Right kidney (tissue), 1 donor: ENCODE measurements around the gene C2CD4C.
"Not testable (repeated sequence)": the region's sequence is repeated elsewhere in the genome, so short reads cannot be mapped to it uniquely, and the experiment has no call there.

Source experiments
- DNase-seq: peaks from one replicate; pipeline ENCODE4 v3.0.0-alpha.2; 2016

Gene C2CD4C

DNA sequence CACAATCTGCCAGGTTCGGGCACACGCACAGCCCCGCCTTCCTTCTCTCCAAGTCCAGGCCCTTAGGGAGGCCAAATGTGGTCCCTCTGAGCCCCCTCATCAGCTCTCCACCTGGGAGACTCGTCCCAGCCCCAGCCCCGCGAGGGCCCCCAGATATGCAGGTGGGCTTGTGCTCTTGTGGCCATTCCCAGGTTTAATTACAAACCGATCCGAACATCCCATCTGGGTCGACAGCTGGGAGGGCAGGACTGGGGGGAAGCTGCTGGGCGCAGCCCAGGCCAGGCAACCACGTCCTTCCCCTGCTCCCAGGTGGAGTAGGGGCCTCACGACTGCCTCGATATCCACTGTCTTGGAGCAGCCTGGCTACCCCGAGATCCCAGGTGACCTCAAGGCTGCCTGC is 7.5 kb upstream of the C2CD4C start:
- no peak for DNase-seq

DNA sequence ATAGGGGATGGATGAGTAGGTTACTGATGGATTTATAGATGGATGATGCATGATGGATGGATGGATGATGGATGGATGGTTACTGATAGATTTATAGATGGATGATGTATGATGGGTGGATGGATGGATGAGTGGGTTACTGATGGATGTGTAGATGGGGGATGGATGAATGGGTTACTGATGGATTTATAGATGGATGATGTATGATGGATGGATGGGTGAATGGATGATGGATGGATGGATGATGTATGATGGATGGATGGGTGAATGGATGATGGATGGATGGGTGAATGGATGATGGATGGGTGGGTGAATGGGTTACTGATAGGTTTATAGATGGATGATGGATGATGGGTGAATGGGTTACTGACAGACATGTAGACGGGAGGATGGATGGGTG is 6.3 kb upstream of the C2CD4C start:
- no peak for DNase-seq

DNA sequence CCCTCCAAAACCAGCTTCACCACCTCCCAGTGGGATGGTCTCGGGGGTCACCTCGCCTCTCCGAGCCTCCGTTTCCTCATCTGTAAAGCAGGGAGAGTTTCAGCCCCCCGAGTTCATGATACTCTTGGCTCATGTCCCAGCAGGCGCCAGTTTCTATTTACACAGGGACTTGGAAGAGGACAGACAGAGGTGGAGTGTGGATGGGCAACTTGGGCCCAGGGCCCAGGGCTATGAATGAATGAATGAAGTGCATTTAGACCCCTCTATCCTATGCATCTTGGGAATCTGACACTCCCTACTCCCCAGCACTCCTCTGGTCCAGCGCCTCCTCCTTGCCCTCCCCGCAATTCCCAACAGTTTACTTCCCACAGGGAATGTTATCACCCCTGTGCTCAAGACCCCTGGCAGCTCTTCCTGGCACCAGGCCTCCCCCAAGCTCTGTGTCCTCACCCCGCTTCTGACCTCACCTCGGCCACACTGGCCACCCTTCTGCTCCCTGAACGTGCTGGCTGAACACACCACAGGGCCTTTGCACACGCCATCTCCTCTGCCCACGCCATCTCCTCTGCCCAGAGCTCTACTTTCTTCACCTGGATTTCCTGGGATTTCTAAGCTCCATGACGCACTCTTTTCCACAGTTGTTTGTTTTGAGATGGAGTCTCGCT is 4.9 kb upstream of the C2CD4C start:
- no peak for DNase-seq

DNA sequence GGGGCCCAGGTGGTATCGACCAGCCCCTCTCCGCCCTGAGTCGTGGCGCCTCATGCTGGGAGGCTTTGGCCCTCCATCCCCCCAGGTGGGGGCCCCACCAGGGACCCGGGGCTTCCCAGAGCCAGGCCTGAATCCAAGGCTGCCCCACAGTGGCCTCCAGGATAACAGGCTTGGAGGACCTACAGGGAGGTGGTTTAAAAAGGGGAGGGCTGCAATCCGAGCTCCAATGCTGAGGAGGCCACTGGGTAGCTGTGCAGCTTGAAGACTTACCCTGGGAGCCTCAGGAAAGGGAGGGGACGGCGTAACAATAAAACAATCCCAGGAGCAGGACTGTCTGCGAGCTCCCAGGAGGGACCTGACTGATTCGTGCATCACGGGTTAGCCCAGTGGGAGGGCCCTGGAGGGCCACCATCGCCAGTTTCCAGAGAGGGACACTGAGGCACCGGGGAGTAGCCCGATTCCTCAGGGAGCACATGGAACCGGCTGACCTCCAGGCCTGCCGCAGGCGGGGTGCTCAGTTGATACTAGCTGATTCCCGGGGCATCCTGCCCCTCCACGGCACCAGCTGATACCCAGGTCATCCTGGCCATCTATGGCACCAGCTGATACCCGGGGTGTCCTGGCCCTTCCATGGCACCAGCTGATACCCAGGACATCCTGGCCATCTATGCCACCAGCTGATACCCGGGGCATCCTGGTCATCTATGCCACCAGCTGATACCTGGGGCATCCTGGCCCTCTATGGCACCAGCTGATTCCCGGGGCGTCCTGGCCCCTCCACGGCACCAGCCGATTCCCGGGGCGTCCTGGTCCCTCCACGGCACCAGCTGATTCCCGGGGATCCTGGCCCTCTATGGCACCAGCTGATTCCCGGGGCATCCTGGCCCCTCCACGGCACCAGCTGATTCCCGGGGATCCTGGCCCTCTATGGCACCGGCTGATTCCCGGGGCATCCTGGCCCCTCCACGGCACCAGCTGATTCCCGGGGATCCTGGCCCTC is 3.7 kb upstream of the C2CD4C start:
- DNase-seq: no peak

DNA sequence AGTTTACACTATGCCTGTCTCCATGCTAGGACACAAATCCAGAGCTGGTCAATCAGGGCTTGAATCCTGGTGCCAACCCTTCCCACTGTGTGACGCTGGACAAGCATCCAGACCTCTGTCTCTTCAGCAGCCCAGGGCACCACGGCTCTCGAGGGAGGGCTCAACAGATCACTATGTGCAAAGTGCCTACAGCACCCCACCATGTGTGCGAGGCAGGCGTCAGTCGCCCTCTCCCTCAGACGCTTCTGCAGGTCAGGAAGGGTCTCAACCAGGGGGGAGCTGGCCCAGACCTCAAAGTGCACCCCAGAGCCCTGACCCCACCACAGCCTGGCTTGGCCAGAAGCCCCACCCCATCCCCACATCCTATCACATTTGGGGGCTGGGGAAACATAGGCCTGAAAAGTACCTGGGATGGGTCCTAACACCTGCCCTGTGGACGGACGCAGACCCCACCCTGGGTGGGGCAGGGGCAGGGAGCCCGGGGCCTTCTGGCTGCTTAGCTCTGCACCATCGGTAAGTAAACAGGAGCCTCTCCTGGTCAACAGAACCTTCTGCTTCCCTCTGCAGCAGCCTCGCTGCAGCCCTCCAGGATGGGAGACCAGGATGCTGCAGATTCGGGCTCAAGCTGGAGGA is 2.9 kb upstream of the C2CD4C start:
- DNase-seq: peak; percentile 14

DNA sequence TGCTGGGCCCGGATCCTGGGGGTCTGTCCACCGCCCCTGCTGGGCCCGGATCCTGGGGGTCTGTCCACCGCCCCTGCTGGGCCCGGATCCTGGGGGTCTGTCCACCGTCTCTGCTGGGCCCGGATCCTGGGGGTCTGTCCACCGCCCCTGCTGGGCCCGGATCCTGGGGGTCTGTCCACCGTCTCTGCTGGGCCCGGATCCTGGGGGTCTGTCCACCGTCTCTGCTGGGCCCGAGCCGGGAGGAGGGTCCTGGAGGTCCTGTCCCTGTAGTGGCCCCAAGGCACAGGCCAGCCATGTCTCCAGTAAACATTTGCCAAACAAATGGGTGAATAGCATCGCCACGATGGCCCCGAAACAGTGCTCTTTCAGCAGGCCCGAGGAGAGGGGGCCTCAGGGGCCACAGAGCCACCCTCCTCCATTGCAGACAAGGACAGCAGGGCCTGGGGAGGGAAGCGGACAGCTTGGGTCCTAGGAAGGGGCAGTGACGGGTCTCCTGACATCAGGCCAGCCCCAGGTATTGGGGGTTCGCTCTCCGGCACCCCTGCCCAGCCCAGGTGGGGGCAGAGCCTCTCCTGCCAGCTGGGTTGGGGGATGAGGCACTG is 2.3 kb upstream of the C2CD4C start:
- DNase-seq: not testable (repeated sequence)

DNA sequence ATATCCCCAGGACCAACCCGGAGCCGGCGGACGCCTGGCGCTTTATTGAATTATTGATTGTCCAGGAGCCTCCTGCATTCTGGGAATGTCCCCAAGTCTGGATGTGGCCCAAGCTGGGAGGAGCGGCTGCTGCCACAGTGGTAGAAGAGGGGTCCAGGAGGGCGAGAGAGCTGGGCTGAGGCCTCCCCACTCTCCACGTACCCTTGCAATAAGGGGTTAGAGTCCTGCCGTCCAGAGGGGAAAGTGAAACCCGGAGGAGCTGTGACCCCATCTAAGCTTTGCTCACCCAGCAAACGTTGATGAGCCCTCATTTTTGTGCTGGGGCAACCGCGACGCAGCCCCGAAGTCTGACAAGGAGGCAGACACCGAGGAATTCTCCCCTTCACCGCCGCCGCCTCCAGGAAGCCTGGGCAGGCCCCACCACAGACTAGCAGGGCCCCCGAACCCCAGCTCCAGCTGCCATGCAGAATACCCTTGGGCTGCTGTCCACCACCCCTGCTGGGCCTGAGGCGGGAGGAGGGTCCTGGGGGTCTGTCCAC is 1.4 kb upstream of the C2CD4C start:
- no peak for DNase-seq

DNA sequence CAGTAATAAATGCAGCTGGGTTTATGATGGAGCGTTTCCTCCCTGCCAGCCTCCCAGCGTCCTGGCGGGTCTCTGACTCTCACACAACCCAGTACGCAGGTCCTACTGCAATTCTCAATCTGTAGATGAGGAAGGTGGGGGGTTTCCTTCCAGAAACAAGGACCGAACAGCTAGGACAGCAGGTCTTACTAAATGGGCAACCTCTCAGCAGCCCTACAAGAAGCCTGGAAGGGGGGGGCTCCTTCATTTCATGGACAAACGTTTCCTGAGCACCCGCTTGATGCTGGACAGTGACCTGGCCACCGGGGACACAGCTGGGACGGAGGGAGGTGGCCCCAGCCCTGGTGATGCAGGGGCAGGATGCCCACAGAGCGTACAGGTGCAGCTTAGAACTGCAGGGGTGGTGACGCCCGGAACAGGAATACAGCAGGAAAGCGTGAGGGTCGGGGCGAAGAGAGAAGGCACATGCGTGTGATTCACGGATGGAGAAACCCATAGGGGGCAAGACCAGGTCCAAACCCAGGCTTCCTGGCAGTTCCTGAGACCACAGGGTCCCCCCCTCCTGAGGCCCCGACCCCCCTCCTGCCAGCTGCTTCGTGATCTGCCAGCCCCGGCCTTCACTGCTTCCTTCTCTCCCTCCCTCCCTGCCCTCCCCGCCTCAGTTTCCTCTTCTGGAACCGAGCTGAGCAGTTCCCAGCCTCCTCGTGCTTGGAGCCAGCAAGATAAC is 732 bp upstream of the C2CD4C start:
- DNase-seq: peak; percentile 66

DNA sequence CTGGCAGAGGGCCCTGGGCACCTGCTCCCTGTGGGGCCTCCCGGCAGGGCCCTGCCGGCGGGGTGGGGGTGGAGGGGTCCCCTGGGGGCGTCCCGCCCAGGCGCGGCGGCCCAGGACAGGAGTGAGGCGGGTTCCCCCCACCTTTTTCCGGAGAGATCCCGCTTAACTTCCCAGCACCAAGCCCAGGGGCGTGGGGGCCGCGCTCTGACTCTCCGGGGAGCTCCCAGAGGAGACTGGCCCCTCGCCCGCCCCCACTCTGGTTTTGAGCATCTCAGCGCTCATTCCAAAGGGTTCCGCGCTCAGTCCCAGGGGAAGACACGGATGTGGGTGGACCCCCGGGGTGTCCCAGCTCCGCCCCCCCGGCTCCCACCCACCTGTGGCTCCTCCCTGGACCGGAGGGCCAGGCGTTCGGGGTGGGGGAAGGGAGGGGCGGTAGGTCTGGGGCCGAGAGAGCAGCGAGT is 476 bp downstream of the C2CD4C start:
- DNase-seq: peak; percentile 37

DNA sequence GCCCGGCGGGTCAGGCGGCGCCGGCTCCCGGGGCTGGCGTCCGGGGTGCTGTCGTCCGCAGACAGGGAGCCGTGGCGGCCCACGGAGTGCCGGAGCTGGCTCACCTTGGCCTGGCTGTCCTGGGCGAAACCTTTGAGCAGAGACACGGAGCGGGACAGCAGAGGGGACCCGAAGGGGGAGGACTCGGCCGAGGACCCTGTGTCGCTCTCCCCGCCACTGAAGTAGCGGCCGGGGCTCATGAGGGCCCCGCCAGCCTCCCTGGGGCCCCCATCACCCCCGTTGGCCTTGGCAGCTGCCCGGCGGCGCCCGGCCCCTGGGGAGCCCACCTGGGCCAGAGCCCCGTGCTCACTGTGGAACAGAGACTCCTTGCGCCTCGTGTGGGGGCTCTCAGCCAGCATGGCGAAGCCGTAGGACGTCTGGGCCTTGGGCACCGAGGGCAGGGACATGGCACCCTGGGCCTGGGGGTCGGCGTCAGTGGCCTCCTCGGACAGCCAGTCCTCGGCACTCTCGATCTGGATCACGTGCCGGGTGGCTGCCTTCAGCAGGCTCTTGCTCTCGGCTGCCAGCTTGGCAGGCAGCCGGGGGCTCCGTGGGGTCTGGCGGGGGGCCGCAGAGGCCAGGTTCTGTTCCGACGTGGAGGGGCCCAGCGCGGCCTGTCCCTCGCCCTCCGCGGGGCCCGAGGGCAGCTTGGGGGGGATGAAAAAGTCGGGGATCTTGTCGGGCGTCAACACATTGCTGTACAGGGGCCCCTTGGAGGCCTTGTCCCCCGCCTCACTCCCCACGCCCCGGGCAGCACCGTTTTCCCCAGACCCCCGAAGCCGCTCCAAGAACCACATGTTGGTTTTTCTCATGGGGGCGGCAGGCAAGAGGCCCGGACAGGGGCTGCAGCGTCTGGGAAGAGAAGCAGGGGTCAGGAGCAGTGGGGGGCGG is 1.2 kb downstream of the C2CD4C start:
- no peak for DNase-seq

DNA sequence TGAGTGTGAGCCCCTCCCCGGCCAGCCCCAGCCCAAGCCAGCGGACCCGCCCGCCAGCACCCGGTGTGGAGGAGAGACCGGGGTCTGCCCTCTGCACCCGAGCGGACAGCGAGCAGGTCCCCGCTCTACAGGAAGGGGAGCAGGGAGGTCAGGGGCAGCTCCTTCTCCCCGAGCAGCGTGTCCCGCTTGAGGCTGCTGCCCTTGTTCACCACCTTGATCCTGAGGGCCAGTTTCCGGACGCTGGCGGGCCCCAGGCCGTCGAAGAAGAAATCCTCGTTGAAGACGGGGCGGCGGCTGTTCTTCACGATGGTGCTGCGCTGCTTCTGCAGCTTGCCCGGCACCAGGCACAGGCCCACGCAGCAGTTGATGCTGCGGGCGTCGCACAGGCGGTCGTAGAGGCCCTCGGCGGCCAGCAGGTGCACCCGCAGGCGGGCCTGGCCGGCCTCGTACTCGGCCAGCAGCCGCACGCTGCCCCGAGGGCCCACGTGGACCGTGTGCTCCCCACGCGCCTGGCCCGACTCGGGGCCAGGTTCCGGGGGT is 1.9 kb downstream of the C2CD4C start:
- peak; percentile 37 for DNase-seq

DNA sequence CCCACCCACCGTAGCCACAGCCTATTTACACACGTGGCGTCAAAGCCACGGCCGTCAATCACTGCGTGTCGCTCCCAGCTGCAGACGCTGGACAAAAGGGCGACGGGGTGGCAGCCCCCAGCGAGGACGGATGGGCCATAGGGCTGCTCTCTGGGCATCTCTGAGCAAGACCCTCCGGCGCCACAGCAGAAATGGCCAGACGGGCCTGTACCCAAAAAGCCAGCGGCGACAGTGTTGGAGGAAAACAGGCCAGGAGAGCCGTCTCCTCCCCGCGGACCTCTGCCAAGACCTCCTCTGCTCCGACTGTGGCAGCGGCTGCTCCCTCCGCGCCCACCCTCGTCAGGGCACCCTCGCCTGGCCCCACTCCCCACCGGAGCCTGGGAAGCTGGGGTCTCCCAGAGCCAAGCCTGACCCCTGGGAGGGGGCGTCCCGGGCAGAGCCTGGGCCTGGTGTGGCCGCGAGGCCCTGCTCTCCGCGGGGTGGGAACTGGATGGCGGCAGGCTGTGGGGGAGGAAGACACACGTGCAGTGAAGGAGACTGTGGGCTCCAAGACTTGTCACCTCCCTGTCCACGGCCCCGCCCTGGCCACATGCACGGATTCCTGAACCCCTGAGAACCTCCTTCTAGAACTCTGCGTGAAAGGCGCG is 2.7 kb downstream of the C2CD4C start:
- DNase-seq: peak; percentile 58

DNA sequence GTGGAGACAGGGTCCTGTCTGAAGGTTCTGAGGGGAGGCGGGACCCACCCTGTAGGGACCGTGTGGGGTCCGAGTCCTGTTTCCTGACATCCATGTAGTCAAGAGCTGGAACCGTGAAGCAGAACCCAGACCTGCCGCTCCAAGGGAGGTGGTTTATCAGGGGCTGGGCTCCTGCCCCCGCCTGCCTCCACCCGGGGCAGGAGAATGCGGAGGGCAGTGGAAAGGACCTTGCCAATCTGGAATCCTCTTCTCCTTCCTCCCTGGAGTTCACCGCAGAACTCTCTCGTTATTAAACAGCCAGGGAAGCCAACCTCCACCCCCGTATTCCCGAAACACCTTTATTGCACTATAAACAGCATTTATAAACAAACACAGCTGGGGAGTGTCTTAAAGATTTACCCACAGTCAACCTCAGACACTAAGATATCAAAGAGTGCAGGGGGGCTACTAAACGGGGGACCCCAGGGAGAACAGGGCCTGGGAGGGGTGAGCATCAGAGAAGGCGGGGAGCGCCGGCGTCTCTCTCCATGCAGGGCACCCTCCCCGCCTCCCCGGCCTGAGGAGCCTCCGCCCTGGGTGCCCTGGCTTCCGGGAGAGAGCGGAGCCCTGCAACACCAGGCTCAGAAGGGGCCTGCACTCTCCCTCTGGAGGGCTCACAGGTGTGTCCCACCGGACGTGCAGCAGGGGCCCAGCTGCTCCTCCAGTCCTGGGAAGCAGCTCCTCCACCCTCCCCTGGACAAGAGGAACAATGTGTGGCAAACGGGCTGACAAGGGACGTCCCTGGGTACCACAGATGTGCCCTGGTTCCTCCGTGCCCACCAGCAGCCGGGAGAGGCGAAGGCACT is 3.6 kb downstream of the C2CD4C start:
- DNase-seq: peak; percentile 39

DNA sequence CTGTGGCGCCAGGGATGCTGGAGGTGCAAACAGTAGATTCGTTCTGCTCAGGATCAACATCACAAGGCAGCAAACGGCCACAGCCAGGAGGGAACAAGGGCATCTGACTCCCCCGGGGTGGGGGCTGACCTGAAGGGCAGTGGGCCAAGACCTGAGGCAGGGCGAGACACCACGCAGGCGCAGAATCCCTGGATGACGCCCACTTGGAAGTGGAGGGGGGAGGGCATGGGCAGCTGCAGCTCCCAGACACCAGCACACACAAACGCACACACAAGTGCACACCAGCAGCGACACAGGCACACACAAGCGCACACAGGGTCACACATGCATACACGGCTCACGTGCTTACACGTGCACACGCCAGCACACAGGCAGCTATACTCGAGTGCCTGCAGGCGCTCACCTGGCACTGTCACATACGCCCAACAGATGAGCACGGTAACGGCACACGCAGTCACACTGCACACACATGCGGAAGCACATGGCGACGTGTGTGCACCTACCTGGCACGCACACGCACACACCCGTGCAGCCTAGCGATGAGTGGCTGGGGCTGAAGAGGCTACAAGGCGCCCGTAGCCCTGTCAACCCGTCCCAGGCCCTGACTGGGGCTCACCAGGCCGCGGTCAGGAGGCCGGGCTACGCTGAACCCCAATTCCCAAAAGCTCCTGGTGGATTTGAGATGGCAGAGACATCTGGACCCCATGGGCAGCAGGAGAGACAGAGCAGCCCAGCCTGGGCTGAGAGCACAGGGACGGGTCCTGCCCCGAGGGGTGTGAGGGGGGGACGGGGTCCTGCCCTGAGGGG is 5.5 kb downstream of the C2CD4C start:
- peak; percentile 32 for DNase-seq

DNA sequence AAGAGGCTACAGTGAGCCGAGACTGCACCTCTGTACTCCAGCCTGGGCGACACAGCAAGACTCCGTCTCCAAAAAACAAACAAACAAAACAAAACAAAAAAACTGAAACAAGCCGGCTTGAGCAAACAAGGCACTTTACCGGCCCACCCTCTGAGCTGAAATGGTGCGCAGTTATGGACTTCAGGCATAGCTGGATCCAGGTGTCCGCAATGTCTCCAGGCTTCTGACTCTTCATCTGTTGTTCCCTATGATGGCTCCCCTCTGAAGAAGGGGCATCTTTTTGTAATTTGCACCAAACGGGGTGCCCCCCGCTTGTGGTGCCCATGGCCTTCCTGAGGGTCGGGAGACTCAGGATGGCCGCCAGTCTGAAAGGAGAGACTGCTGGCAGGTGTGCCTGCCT is 6.2 kb downstream of the C2CD4C start:
- no peak for DNase-seq

DNA sequence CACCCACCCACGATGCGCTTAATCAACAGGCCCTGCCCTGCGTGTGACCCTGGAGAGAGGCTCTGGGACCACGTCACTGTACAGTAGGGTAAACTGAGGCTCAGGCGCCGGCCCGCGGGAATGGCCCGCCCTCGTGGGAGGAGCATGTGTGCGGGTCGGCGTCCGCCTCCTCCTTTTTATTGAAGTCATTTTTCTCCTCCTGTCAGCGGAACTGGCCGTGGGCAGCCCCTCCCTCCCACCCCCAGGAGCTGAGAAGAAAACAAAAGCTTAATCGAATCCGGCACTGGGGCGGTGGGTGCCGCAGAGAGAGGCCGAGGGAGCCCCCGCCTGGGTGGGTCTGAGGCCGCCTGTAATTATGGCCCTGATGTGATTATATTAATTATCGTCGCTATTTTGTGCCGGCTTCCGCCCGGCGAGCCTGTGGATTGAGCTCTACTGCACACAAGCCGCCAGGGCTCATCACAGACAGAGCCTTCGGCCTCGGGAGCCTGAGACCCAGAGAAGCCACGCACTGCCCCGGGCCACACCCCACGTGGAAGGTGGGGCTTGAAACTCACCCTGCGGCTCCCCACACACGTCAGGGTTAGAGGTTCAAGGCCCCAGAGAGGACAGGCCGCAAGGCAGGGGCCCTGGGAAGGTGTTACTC is 7.0 kb downstream of the C2CD4C start:
- DNase-seq: peak; percentile 61
